Uterus (tissue), 2 donors: ENCODE results near the gene CST6.

Source experiments
- CTCF ChIP-seq, 4 experiments: fragments of 200-600 bp in 2 of 4; fragments of 450-650 bp in 2 of 4; sonication (generic) in 2 of 4; IDR thresholded peaks; one replicate each; pipeline ENCODE4 v1.5.1; 2016 to 2019; ENCODE audit warnings: antibody characterized with exemption in 4 of 4, mild to moderate bottlenecking in 2 of 4, moderate library complexity in 1 of 4
- POLR2A ChIP-seq, 2 donors: fragments of 450-650 bp; IDR thresholded peaks; one replicate each; pipeline ENCODE4 v1.6.1; 2016; ENCODE audit warnings: antibody characterized with exemption in 2 of 2, mild to moderate bottlenecking in 1 of 2, moderate library complexity in 1 of 2

GRCh38 chr11:65965986-65966762 lies 45.6 kb upstream of the CST6 start:
- TF ChIP-seq CTCF (IDR thresholded peaks at IDR 0.05) (no peak), POLR2A (IDR thresholded peaks at IDR 0.05) (no peak)
